ENCODE results near the gene PRKCA.

PRKCA gene

GRCh38 chr17:66555605-66556004, 253.2 kb downstream of the PRKCA start:
- Histone ChIP-seq H3K9me3 (no peaks in the 10 kb centered on the region; the same call in 1 of the 2 replicates), H3K36me3 (no peaks in the 10 kb centered on the region), H3K4me1 (no peaks in the 10 kb centered on the region), H3K4me3 (ENCODE audit: low read depth, low read length) (no peak overlapping the region), H3K27me3 (peaks cover 4% of the 10 kb centered on the region; the same call in 1 of the 2 replicates)
- no peak for TF ChIP-seq CTCF (IDR thresholded peaks at IDR 0.05; ENCODE audit: low read depth, low read length)
- DNase-seq: no peak

GRCh38 chr17:66557200-66557599, 254.8 kb downstream of the PRKCA start:
- Histone ChIP-seq H3K4me3 (ENCODE audit: low read depth, low read length) (no peak overlapping the region), H3K9me3 (peaks cover 5% of the 10 kb centered on the region; the same call in 1 of the 2 replicates), H3K27me3 (peaks cover 7% of the 10 kb centered on the region), H3K4me1 (peaks cover 6% of the 10 kb centered on the region), H3K36me3 (no peaks in the 10 kb centered on the region)
- DNase-seq: no peak
- TF ChIP-seq CTCF (IDR thresholded peaks at IDR 0.05; ENCODE audit: low read depth, low read length): no peak

- no peak for TF ChIP-seq CTCF (IDR thresholded peaks at IDR 0.05; ENCODE audit: low read depth, low read length)
- Histone ChIP-seq H3K9me3 (peaks cover 5% of the 10 kb centered on the region; the same call in 1 of the 2 replicates), H3K27me3 (peaks cover 7% of the 10 kb centered on the region), H3K4me3 (ENCODE audit: low read depth, low read length) (no peak overlapping the region), H3K4me1 (peaks cover 6% of the 10 kb centered on the region), H3K36me3 (no peaks in the 10 kb centered on the region)
- no peak for DNase-seq
Observed at GRCh38 chr17:66557886-66558285, 255.5 kb downstream of the PRKCA start.

GRCh38 chr17:66560691-66561090, 258.3 kb downstream of the PRKCA start:
- no peak for TF ChIP-seq CTCF (IDR thresholded peaks at IDR 0.05; ENCODE audit: low read depth, low read length)
- Histone ChIP-seq H3K4me1 (peaks cover 6% of the 10 kb centered on the region), H3K9me3 (peaks cover 5% of the 10 kb centered on the region; the same call in 1 of the 2 replicates), H3K4me3 (ENCODE audit: low read depth, low read length) (no peak overlapping the region), H3K36me3 (no peaks in the 10 kb centered on the region), H3K27me3 (peaks cover 20% of the 10 kb centered on the region)
- DNase-seq: no peak

GRCh38 chr17:66562119-66562518, 259.7 kb downstream of the PRKCA start:
- no peaks in the 10 kb centered on the region for H3K36me3 ChIP-seq
- TF ChIP-seq CTCF (IDR thresholded peaks at IDR 0.05; ENCODE audit: low read depth, low read length): no peak
- peaks cover 20% of the 10 kb centered on the region for H3K27me3 ChIP-seq
- no peak overlapping the region for H3K4me3 ChIP-seq (ENCODE audit: low read depth, low read length)
- DNase-seq: no peak
- H3K9me3 ChIP-seq: peaks cover 5% of the 10 kb centered on the region; the same call in 1 of the 2 replicates
- peaks cover 6% of the 10 kb centered on the region for H3K4me1 ChIP-seq

- no peak for DNase-seq
Observed at GRCh38 chr17:66564992-66565465, 262.6 kb downstream of the PRKCA start.

More at GRCh38 chr17:66564992-66565465, 262.6 kb downstream of the PRKCA start:
- no peaks in the 10 kb centered on the region for H3K36me3 ChIP-seq
- H3K27me3 ChIP-seq: peaks cover 16% of the 10 kb centered on the region
- H3K4me1 ChIP-seq: peaks cover 6% of the 10 kb centered on the region
- peaks cover 5% of the 10 kb centered on the region; the same call in 1 of the 2 replicates for H3K9me3 ChIP-seq
- no peak for TF ChIP-seq CTCF (IDR thresholded peaks at IDR 0.05; ENCODE audit: low read depth, low read length)
- no peak overlapping the region for H3K4me3 ChIP-seq (ENCODE audit: low read depth, low read length)
